Endodermal cell (in vitro differentiated cells): ENCODE results near the gene BRSK1. TPM values are rescaled to one million over a fixed set of nuclear protein-coding genes. Genes with fewer than 3 reads are reported as not detected.

ENCODE experiments used
- DNase-seq: peaks from one replicate; pipeline ENCODE4 v3.0.0-alpha.2; 2017
- H3K27ac ChIP-seq: 2 replicates; pipeline ENCODE4 v1.5.1; 2013; ENCODE audit warnings: mild to moderate bottlenecking, low read depth, low read length, moderate library complexity
- H3K27me3 ChIP-seq: 2 replicates; pipeline ENCODE4 v1.6.1; 2013; ENCODE audit warnings: mild to moderate bottlenecking, low read length, moderate library complexity; ENCODE audit not compliant: insufficient read depth, control insufficient read depth, poor library complexity, severe bottlenecking
- H3K36me3 ChIP-seq: 2 replicates; pipeline ENCODE4 v1.7.0; 2013; ENCODE audit warnings: mild to moderate bottlenecking, low read length, moderate library complexity; ENCODE audit not compliant: control insufficient read depth, insufficient read depth
- H3K4me1 ChIP-seq: one replicate; pipeline ENCODE4 v1.7.0; 2013; ENCODE audit warnings: low read length; ENCODE audit not compliant: control insufficient read depth, insufficient read depth
- H3K4me3 ChIP-seq: 2 replicates; pipeline ENCODE4 v1.5.1; 2013; ENCODE audit warnings: mild to moderate bottlenecking, low read length, moderate library complexity
- H3K9ac ChIP-seq: 2 replicates; pipeline ENCODE4 v1.6.1; 2013; ENCODE audit warnings: mild to moderate bottlenecking, low read length, moderate library complexity; ENCODE audit not compliant: poor library complexity, severe bottlenecking; ENCODE audit errors: extremely low read depth
- H3K9me3 ChIP-seq: 2 replicates; pipeline ENCODE4 v1.6.1; 2013; ENCODE audit warnings: mild to moderate bottlenecking, low read length, moderate library complexity; ENCODE audit not compliant: control insufficient read depth
- H3K27ac Mint-ChIP-seq: 2 replicates; pipeline ENCODE4 v1.8.0; 2020; ENCODE audit warnings: mixed read lengths
- H3K27me3 Mint-ChIP-seq: 2 replicates; pipeline ENCODE4 v1.8.0; 2021; ENCODE audit warnings: mild to moderate bottlenecking, mixed read lengths; ENCODE audit not compliant: insufficient read depth
- H3K36me3 Mint-ChIP-seq: 2 replicates; pipeline ENCODE4 v1.8.0; 2020; ENCODE audit warnings: low read depth, mixed read lengths
- H3K4me1 Mint-ChIP-seq: 2 replicates; pipeline ENCODE4 v1.8.0; 2020; ENCODE audit warnings: mixed read lengths
- H3K4me3 Mint-ChIP-seq: 2 replicates; pipeline ENCODE4 v1.8.0; 2020; ENCODE audit warnings: mild to moderate bottlenecking, moderate library complexity, mixed read lengths
- H3K9me3 Mint-ChIP-seq: 2 replicates; pipeline ENCODE4 v1.8.0; 2020; ENCODE audit warnings: mild to moderate bottlenecking, mixed read lengths
- CTCF ChIP-seq: fragments of 200-600 bp; sonication (generic); conservative IDR thresholded peaks from 2 replicates; pipeline ENCODE4 v1.5.0; 2021; ENCODE audit warnings: antibody characterized with exemption, mild to moderate bottlenecking
- WGBS, 2 experiments: methylation state at CpG; one replicate each; pipeline versions ENCODE4 v1.1.5 to v1.1.7; 2013; ENCODE audit warnings: missing lambda C conversion rate in 2 of 2, mixed read lengths in 1 of 2; ENCODE audit not compliant: insufficient coverage in 1 of 2, insufficient read length in 1 of 2; 5-methylcytosine and 5-hydroxymethylcytosine counted together
- microRNA-seq: library from miRNA; unstranded; fragments of <30 nt; microRNA quantifications from one replicate; pipeline ENCODE4 v1.2.0, GENCODE V29; 2020; ENCODE audit warnings: borderline microRNAs expressed
- total RNA-seq, 2 donors: library from RNA; stranded (reverse); fragmentation: NEBNext Ultra II Directional in 1 of 2; extraction: Animal tissue kit (Norgen Biotek cat#: 25700) in 1 of 2; gene quantifications; 2 replicates in 1 of 2; 3 replicates in 1 of 2; pipeline ENCODE4 v1.2.1, GENCODE V29; 2021

The BRSK1 gene
- total RNA-seq, 2 donors from 2014 or later = 75.9 to 91.4 TPM

- no peak for DNase-seq
- no peaks in the 10 kb centered on the region for H3K9me3 ChIP-seq
- Mint-ChIP-seq H3K4me3 (no peak overlapping the region), H3K9me3 (no peaks in the 10 kb centered on the region), H3K4me1 (no peaks in the 10 kb centered on the region), H3K27ac (no peak overlapping the region), H3K36me3 (no peaks in the 10 kb centered on the region), H3K27me3 (peaks cover 55% of the 10 kb centered on the region)
- H3K27me3 ChIP-seq = peaks cover 32% of the 10 kb centered on the region
- no peak overlapping the region for H3K27ac ChIP-seq
- WGBS, 2 experiments = 91 to 94% methylated on average over 19 to 31 of the region's 32 CpGs
- H3K36me3 ChIP-seq = no peaks in the 10 kb centered on the region
- TF ChIP-seq CTCF = no peak
- no peaks in the 10 kb centered on the region for H3K4me1 ChIP-seq
- no peak overlapping the region for H3K9ac ChIP-seq
- no peak overlapping the region for H3K4me3 ChIP-seq
Measured at GRCh38 chr19:55358943-55359908, 75.4 kb downstream of the BRSK1 start.

- DNase-seq = no peak
- 86 to 88% methylated on average over 12 to 16 of the region's 16 CpGs for WGBS, 2 experiments
- TF ChIP-seq CTCF = no peak
- H3K4me1 ChIP-seq = no peaks in the 10 kb centered on the region
- no peaks in the 10 kb centered on the region for H3K9me3 ChIP-seq
- no peaks in the 10 kb centered on the region for H3K36me3 ChIP-seq
- no peaks in the 10 kb centered on the region for H3K9me3 Mint-ChIP-seq
- no peak overlapping the region for H3K4me3 ChIP-seq
- H3K9ac ChIP-seq = no peak overlapping the region
- H3K27ac Mint-ChIP-seq = no peak overlapping the region
- no peaks in the 10 kb centered on the region for H3K4me1 Mint-ChIP-seq
- H3K27me3 Mint-ChIP-seq = peaks cover 46% of the 10 kb centered on the region
- peaks cover 17% of the 10 kb centered on the region for H3K27me3 ChIP-seq
- no peaks in the 10 kb centered on the region for H3K36me3 Mint-ChIP-seq
- no peak overlapping the region for H3K4me3 Mint-ChIP-seq
- no peak overlapping the region for H3K27ac ChIP-seq
Measured at GRCh38 chr19:55360902-55361301, 77.1 kb downstream of the BRSK1 start.

Small RNA genes lying within 50 kb of the gene (microRNA-seq; reads per million reads assigned to microRNA genes)
- gene MIR6802 = not detected
- gene MIR6803 = not detected

Other genes starting within 250 kb of the BRSK1 start
- gene GP6, start 245.7 kb upstream of the BRSK1 start, total RNA-seq = under 1 TPM in 1 of 2 donors, not detected in 1; 0.22 TPM
- gene RDH13, start 220.8 kb upstream of the BRSK1 start, total RNA-seq = 10 to 100 TPM; 20.6 to 39.0 TPM
- 10 to 100 TPM; 29.4 to 52.8 TPM for gene EPS8L1, start 208.1 kb upstream of the BRSK1 start, total RNA-seq
- gene PPP1R12C, start 166.4 kb upstream of the BRSK1 start, total RNA-seq = 100 to 1,000 TPM in 1 of 2 donors, 10 to 100 TPM in 1; 98.2 to 107 TPM
- 10 to 100 TPM; 22.9 to 66.7 TPM for gene TNNT1, start 134.8 kb upstream of the BRSK1 start, total RNA-seq
- gene TNNI3, start 126.3 kb upstream of the BRSK1 start, total RNA-seq = 10 to 100 TPM in 1 of 2 donors, 1 to 10 TPM in 1; 9.8 to 14.2 TPM
- 1 to 10 TPM; 5.9 to 9.5 TPM for gene DNAAF3, start 117.4 kb upstream of the BRSK1 start, total RNA-seq
- gene SYT5, start 103.7 kb upstream of the BRSK1 start, total RNA-seq = not detected
- gene PTPRH, start 74.5 kb upstream of the BRSK1 start, total RNA-seq = not detected
- gene TMEM86B, start 55.2 kb upstream of the BRSK1 start, total RNA-seq = 1 to 10 TPM; 2.9 to 5.9 TPM
- 10 to 100 TPM; 74.8 to 79.9 TPM for gene PPP6R1, start 25.0 kb upstream of the BRSK1 start, total RNA-seq
- 10 to 100 TPM; 43.7 to 48.5 TPM for gene HSPBP1, start 3.9 kb upstream of the BRSK1 start, total RNA-seq
- gene TMEM150B, start 41.3 kb downstream of the BRSK1 start, total RNA-seq = under 1 TPM; 0.73 to 0.95 TPM
- 10 to 100 TPM; 73.1 to 80.6 TPM for gene KMT5C, start 55.9 kb downstream of the BRSK1 start, total RNA-seq
- under 1 TPM; 0.75 to 0.84 TPM for gene COX6B2, start 70.7 kb downstream of the BRSK1 start, total RNA-seq
- gene GARIN5B, start 79.3 kb downstream of the BRSK1 start, total RNA-seq = under 1 TPM; 0.09 to 0.11 TPM
- gene IL11, start 86.5 kb downstream of the BRSK1 start, total RNA-seq = 1 to 10 TPM in 1 of 2 donors, under 1 TPM in 1; 0.91 to 1.7 TPM
- 1 to 10 TPM in 1 of 2 donors, not detected in 1; 1.2 TPM for gene TMEM190, start 92.8 kb downstream of the BRSK1 start, total RNA-seq
- 1 to 10 TPM; 3.9 to 4.4 TPM for gene TMEM238, start 100.3 kb downstream of the BRSK1 start, total RNA-seq
- gene RPL28, start 101.9 kb downstream of the BRSK1 start, total RNA-seq = 1,000 to 10,000 TPM; 1,672 to 1,902 TPM
- 100 to 1,000 TPM; 202 to 246 TPM for gene UBE2S, start 123.8 kb downstream of the BRSK1 start, total RNA-seq
- not detected for gene SHISA7, start 159.3 kb downstream of the BRSK1 start, total RNA-seq
- gene ISOC2, start 177.6 kb downstream of the BRSK1 start, total RNA-seq = 10 to 100 TPM; 35.9 to 39.2 TPM
- 1 to 10 TPM in 1 of 2 donors, under 1 TPM in 1; 0.62 to 2.3 TPM for gene C19orf85, start 180.8 kb downstream of the BRSK1 start, total RNA-seq
- gene ZNF628, start 192.6 kb downstream of the BRSK1 start, total RNA-seq = 10 to 100 TPM in 1 of 2 donors, 1 to 10 TPM in 1; 9.9 to 12.6 TPM
- 10 to 100 TPM; 51.3 to 67.1 TPM for gene NAT14, start 201.2 kb downstream of the BRSK1 start, total RNA-seq
- 1 to 10 TPM; 1.4 to 2.4 TPM for gene SSC5D, start 204.4 kb downstream of the BRSK1 start, total RNA-seq